GM18907 (cell line): ENCODE measurements around the gene NAV1.
"Not testable (repeated sequence)": the region's sequence is repeated elsewhere in the genome, so short reads cannot be mapped to it uniquely, and the experiment has no call there.

Experiments
- ATAC-seq: cut with Tn5 transposase; IDR thresholded peaks from one replicate; pipeline ENCODE4 v1.9.1; 2021; ENCODE audit warnings: mild to moderate bottlenecking, moderate library complexity; ENCODE audit not compliant: unreplicated experiment

The NAV1 gene

GRCh38 chr1:201562257-201562656 is 23.3 kb downstream of the NAV1 start:
- ATAC-seq, result no peak

GRCh38 chr1:201562659-201563405 is 23.9 kb downstream of the NAV1 start:
- no peak for ATAC-seq

GRCh38 chr1:201563406-201563780 is 24.5 kb downstream of the NAV1 start:
- no peak for ATAC-seq

- ATAC-seq, result no peak
Observed at GRCh38 chr1:201563941-201564340, 25.0 kb downstream of the NAV1 start.

GRCh38 chr1:201565024-201565730 is 26.2 kb downstream of the NAV1 start:
- ATAC-seq, result no peak

- ATAC-seq, result no peak
Observed at GRCh38 chr1:201565771-201566528, 27.0 kb downstream of the NAV1 start.

GRCh38 chr1:201566529-201566823 is 27.5 kb downstream of the NAV1 start:
- no peak for ATAC-seq

- no peak for ATAC-seq
Observed at GRCh38 chr1:201566933-201567801, 28.2 kb downstream of the NAV1 start.

GRCh38 chr1:201568265-201568664 is 29.3 kb downstream of the NAV1 start:
- no peak for ATAC-seq

- ATAC-seq, result no peak
Observed at GRCh38 chr1:201568859-201569294, 29.9 kb downstream of the NAV1 start.

- ATAC-seq, result no peak
Observed at GRCh38 chr1:201570181-201570885, 31.4 kb downstream of the NAV1 start.

- ATAC-seq, result no peak
Observed at GRCh38 chr1:201570886-201571624, 32.1 kb downstream of the NAV1 start.

GRCh38 chr1:201573030-201573429 is 34.1 kb downstream of the NAV1 start:
- ATAC-seq, result no peak

- ATAC-seq, result no peak
Observed at GRCh38 chr1:201573923-201574322, 35.0 kb downstream of the NAV1 start.

GRCh38 chr1:201575912-201576311 is 37.0 kb downstream of the NAV1 start:
- no peak for ATAC-seq

- ATAC-seq, result no peak
Observed at GRCh38 chr1:201576914-201577313, 38.0 kb downstream of the NAV1 start.

GRCh38 chr1:201578008-201578888 is 39.3 kb downstream of the NAV1 start:
- no peak for ATAC-seq

- ATAC-seq, result not testable (repeated sequence)
Observed at GRCh38 chr1:201581371-201581770, 42.4 kb downstream of the NAV1 start.
